ENCODE measurements around the gene SLC38A11.
A peak's percentile ranks its signal among the peaks of the same experiment; 100 is the strongest.

- TF ChIP-seq CTCF (IDR thresholded peaks at IDR 0.05) (peak in 2 of 4 experiments; percentile 11 to 19), POLR2A (IDR thresholded peaks at IDR 0.05) (no peak), POLR2AphosphoS5 (IDR thresholded peaks at IDR 0.05) (no peak)
Measured at GRCh38 chr2:164913640-164914350, 41.5 kb downstream of the SLC38A11 start.
